Measurements from ENCODE around the gene ATP6V0E2.
"Not testable (repeated sequence)": the region's sequence is repeated elsewhere in the genome, so short reads cannot be mapped to it uniquely, and the experiment has no call there.

The ATP6V0E2 gene

DNA sequence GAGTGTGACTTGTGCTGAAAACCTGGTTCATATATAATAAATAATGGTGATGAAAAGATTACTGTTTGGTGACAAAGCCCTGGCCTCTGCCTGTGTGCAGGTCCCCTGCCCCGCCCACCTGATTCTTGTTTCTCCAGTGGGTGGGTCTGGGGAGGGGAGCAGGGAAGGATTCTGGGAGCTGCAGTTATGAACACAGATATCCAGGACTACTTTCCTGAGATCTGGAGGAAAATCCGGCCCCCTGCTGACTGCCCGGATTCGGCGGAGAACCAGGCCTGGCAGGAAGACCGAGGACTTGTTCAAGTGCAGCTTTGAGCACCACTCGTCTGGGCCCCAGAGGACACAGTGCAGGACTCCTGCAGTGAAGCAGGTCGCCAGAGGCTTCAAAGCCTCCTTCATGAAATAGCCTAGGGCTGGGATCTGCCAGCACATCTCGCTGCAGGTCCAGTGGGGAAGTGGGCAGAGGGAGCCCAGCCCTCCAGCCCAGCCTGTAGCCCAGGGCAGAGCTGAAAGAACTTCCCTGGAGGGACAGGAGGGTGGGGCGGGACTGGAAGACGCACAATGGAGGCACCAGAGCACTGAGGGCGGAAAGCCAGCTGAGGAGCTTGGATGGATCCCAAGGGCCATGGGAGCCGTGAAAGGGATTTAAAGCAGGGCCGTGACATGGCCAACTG is 7.0 kb downstream of the ATP6V0E2 start:
- no peak for FAIRE-seq

DNA sequence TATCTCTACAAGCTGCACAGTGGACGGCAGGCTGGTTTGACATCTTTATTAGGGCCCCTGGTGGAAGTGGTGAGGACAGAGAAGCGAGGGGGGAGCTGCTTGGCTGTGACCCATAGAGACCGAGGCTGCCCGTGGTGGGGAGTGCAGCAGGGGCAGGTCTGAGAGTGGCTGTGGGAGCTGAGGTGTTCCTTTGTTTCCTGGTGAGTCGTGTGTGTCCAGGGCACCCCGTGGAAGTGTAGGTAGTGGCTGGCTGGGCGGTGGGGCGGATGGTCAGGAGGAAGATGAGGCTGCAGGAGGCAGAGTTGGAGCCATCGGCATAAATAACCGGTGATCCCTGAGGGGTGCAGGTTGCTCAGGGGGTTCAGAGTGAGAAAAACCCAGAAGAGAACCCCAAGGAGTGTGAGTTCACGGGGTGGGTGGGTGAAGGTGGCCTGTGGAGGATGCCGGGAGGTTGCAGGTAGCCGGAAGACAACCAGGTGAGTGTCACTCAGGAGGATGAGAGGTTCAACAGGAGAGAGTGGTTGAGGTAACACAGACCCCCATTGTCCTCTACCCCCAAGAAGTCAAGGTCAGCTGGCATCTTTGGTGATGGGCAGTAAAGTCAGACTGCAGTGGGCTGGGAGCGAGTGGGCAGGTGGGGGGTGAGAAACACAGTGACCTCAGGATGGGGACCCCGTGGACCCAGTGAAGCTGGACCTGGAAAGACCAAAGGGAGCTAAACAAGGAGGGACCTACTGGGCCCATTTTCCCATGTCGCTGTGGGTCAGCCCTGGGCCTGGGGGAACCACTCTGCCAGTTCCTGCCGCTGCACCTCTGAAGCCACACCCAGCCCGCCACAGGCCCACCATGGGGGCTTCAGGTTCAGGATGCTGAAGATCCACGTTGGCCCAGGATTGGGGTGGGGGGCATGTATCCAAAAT is 7.8 kb downstream of the ATP6V0E2 start:
- no peak for FAIRE-seq

DNA sequence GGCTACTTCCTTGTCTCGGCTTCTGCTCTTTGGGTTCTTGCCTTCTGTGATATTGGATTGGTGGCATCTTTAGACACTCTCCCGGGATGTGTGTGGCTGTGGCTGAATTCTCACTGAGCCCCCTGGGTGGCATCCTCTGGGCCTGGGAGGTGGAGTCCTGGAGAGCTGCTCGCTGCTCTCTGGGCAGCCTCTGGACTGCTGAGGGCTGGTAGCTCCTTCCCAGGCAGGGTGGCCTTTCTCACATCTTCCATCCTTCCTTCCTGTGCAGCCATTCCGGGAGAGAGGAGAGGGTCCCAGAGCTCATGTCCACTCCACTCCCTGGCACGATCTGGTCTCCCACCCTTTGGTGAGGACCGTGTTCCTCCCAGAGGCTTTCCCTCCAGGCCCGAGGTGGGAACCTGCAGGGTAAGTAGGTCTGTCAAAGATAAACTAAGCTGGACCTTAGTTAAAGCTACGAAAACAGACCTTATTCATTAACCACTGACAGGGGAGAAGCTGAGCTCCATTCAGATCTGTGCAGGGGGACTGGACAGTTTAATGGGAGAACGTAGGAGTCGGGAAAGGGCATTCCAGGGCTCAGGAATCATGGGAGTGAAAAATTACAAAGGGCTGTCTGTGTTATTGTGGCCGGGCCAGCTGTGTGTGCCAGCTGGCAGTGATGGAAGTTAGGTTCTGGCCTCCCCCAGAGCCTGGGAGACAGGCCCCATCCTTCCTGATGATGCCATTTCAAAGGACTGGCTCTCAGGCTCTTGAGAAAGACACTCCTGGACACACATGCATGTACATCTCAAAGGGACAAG is 8.7 kb downstream of the ATP6V0E2 start:
- no peak for FAIRE-seq

DNA sequence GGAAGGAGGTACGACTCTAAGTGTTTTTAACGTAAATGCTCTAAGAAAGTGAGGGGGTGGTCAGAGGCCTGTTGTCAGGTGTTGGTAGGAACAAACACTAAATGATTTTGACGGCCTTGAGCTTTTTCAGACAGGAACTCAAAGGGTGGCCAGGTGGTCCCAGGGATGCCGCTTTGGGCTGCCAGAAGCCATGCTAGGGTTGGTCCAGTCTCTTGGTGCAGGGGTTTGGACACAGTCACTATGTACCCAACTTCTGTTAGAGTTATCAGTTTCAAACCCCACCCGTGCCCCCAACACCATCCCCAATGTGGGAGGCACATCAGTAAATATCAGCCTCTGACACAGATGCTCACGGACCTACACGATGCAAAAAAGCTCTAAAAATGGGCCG is 9.3 kb downstream of the ATP6V0E2 start:
- no peak for FAIRE-seq

DNA sequence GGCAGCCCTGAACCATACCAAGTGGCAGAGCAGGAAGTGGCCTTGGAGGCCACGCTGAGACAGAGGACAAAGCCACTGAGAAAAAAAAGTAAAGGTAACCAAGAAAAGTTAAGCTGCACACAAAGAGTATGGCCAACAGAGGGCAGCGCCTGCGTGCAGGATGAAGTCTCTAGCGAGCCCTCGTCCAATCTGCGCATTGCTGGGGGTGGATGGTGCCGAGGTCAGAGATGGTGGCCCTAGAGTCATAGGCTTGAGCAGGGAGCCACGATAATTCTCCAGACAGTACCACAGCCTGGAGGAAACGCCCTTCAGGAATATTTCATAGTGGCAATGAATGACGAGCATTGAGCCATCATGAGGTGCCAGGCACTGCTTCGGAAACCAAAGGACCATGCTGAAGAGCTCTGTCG is 9.7 kb downstream of the ATP6V0E2 start:
- no peak for FAIRE-seq

DNA sequence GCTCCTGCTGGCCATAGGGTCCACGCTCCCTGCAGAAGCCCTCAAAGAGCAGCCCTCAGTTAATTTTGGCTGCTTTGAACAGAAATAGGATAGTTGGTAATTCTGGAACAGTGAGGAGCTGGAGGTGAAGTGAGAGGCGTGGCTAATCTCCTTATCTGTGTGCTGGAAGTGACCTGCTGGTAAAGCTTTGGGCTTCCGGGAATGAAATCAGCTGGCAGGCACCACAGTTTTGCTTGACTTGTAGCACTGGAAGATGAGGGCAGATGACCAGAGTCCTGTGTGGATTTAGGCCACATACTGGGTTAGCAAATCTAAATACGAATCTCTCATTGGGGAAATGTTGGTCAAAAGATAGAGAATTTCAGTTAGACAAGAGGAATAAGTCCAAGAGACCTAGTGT is 10.2 kb downstream of the ATP6V0E2 start:
- no peak for FAIRE-seq

DNA sequence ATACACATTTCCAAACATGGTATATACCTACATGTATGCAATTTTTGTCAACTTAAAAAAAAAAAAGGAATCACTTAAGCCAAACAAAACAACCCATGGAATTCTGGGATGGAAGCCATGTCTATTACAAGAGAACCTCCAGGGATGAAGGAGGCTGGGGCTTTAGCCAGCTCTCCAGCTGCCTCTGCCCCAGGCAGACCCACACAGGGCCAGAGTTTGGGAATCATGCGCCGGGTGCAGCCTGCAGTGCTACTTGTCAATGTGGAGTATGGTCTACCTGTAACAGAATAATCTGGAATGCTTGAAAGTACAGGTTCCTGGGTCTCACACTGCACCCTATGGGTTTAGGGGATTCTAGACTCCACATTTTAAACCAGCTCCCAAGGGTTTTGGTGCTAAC is 10.8 kb downstream of the ATP6V0E2 start:
- no peak for FAIRE-seq

DNA sequence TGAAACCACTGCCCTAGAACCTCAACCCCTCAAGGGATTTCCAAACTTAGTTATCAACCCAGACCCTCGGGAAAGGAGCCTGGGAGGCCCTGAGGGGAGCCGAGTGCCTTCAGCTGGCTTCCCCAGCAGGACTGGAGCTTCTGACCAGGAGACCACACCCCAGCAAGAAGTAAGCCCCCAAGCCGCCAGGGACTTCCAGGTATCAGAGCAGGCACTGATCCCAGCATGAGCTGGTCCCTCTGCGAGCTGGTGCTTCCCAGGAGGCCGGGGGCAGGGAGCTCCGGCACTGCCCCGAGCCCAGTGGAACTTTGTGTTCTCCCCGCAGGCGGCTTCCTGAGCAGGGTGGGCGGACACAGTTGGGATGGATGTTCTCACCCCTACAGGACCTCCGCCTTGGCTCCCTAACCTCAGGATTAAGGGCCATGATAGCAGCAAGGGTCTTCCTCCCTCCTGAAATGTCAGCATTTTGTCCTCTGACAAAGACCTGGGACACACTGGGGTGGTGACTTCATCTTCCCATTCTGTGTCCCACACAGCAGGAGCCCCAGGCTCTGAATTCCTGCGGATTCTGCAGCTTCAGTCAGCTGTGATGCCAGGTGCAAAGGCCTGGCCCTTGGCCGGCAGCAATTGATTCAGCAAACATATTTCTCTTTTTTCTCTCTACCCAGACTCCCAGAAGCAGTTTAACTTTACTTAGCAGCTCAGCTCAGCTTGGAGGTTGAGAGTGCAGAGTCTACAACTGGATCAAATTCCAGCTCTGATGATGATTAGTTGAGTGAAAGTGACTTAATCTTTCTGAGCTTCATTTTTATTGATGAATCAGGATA is 11.6 kb downstream of the ATP6V0E2 start:
- no peak for FAIRE-seq

DNA sequence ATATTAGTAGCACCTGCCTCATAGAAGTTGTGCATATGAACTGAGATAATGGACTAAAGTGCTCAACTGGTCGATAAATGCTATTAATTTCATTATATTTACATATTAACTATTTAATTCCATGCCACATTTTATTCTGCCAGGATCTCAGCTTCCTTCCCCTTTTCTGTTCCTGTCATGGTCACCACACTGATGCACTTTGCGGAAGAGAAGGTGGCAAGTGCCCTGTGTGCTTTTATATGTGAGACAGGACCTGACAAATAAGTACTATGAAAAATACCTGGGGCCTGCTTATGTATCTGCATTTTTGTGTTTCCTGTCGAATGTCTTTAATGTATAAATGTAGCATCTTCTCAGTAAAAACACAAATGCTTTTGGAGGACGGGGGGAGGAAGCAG is 12.2 kb downstream of the ATP6V0E2 start:
- no peak for FAIRE-seq

DNA sequence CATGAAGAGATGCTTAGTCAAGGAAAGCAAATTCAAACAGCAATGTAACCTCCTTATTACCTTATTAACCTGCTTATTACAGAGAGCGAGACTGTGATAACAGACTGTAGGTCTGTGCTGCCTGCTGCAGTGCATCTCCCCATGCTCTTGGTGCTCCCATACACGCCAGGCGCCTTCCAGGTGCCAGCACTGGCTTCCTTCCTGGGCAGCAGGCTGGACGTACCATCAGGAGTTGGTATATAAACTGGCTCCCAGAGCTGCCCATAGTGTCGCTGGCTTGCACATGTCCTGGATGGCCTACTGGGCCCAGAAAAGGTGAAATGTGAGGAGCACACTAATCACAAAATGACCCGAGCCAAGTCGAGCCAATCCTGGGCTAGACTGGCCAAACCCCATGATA is 13.5 kb downstream of the ATP6V0E2 start:
- no peak for FAIRE-seq

DNA sequence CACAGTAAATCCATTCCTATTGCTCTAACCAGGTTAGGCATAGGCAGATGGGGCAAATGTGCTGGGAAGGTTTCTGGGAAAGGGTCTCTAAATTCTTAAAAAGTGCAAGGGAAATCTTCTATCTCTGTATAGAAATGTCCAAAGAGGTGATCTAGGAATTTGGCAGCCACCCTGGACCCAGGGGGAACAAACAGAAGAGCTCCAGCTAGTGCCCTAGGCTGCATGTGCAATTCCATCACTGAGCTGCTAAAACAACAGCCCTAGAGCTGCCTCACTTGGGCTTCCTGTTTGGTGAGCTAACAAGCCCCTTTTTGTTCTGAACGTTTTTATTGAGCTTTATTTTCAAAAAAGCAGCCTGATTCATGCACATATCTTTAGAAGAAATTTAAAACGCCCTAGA is 16.9 kb downstream of the ATP6V0E2 start:
- FAIRE-seq = not testable (repeated sequence)

DNA sequence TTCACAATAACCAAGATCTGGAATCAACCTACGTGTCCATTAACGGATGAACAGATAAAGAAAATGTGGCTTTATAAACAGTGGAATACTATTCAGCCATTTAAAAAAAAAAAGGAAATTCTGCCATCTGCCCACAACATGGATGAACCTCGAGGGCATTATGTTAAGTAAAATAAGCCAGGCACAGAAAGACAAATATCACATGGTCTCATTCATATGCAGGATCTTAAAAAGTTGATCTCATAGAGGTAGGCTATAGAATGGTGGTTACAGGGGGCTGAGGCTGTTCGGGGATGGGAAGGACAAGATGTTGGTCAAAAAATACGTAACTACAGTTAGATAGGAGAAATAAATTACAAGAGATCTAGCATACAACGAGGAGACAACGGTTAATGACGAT is 21.2 kb downstream of the ATP6V0E2 start:
- FAIRE-seq = not testable (repeated sequence)

DNA sequence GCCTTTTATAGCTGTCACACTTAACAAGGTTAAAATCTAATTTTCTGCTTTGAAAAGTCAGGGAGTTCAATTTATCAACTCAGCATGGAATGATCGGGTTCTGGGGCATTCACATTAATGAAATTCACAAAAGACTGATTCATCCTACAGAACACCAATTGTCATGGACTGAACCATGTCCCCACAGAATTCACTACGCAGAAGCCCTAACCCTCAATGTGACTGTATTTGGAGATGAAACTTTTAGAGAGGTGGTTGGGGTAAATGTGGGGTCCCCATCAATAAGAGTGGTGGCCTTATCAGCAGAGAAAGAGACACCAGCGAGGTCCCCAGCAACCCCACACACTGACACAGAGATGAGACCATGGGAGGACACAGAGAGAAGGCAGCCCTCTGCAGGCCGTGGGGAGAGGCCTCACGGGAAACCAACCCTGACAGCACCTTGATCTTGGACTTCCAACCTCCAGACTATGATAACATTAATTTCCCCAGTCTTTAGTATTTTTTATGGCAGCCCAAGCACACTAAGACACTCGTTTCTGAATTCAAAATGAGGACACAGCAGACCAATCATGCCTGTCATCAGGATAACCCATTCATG is 34.1 kb downstream of the ATP6V0E2 start:
- FAIRE-seq = not testable (repeated sequence)

DNA sequence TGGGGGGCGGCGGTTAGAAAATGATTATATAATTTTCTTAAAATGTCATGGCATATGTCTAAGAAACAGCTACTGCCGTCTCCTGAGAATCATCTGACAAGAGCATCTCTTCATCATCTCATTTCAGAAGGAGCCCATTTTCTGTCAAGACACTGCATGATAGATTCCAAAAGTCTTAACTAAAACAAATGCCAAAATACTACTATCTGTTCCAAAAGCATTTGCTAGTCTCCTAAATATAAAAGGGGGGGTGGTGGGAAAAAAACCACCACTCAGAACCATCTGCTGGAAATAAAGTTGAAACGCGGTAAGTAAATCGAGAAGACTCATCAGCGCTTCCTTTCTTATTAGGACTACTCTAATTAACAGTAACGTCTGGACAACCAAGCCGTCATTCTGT is 36.5 kb downstream of the ATP6V0E2 start:
- FAIRE-seq = not testable (repeated sequence)

DNA sequence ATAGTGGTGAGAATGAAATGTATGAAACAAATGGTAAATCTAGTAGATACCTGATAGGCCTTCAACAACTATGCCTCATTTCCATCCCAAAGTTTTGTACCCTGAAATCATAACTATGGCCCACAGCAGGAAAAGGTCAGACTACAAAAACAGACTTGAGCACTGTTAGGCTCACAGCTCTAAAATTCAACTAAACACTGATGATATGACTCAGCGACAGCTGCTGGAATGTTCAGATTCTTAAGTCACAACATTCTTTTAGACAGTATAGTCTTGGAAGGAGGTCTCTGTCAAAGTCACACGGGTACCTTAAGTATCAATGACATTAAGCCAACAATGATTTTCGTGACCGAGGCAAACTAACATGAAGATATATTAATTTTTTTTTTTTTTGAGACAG is 38.4 kb downstream of the ATP6V0E2 start:
- FAIRE-seq = not testable (repeated sequence)

DNA sequence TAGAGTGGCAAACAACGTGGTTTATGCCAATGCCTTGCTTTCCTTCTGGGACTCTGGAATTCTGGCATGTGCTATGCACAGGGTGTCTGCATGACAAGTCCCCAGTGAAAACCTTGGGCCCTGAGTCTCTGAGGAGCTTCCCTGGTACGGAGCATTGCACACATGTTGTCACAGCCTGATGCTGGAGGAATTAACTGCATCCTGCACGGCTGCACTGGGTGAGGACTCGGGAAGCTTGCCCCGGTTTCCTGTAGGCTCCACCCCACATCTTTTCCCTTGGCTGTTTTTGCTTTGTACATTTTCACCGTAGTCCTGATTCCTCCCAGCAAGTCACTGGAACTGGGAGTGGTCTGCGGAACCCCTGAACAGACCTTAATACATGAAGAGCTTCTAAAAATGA is 52.6 kb downstream of the ATP6V0E2 start:
- not testable (repeated sequence) for FAIRE-seq

Data from colon (tissue), 2 donors.